Measurements from ENCODE around the gene SMIM36.

DNA sequence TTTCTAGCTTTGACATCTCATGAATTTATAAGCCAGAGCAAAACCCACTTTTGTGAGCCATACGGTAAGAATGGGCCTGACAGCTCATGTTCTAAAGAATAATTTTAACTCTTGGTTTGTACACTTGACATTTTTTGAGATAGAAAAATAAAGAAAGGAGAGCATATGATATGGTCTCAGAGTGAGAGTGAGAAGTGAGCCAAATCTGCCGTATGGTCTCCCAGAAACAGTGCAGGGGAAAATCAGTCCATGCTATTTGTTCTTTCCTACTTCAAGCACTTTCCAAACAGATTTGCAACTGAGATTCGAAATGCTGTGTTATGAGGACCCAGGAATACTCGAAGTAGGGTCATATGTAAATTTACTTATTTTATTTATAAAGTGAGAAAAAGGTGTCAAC lies 20.9 kb downstream of the SMIM36 start:
- TF ChIP-seq, protein P1, sequence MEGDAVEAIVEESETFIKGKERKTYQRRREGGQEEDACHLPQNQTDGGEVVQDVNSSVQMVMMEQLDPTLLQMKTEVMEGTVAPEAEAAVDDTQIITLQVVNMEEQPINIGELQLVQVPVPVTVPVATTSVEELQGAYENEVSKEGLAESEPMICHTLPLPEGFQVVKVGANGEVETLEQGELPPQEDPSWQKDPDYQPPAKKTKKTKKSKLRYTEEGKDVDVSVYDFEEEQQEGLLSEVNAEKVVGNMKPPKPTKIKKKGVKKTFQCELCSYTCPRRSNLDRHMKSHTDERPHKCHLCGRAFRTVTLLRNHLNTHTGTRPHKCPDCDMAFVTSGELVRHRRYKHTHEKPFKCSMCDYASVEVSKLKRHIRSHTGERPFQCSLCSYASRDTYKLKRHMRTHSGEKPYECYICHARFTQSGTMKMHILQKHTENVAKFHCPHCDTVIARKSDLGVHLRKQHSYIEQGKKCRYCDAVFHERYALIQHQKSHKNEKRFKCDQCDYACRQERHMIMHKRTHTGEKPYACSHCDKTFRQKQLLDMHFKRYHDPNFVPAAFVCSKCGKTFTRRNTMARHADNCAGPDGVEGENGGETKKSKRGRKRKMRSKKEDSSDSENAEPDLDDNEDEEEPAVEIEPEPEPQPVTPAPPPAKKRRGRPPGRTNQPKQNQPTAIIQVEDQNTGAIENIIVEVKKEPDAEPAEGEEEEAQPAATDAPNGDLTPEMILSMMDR (IDR thresholded peaks at IDR 0.05): no peak
- TF ChIP-seq POLR2A (IDR thresholded peaks at IDR 0.05): no peak
